ENCODE data around the gene FAM43B. TPM values are rescaled to one million over a fixed set of nuclear protein-coding genes. Genes with fewer than 3 reads are reported as not detected.
A peak's percentile ranks its signal among the peaks of the same experiment; 100 is the strongest.

Gene FAM43B
- total RNA-seq, 5 donors from 2014 or later (not counting 1 experiment from before 2014, with no cell fraction given) = not detected

DNA sequence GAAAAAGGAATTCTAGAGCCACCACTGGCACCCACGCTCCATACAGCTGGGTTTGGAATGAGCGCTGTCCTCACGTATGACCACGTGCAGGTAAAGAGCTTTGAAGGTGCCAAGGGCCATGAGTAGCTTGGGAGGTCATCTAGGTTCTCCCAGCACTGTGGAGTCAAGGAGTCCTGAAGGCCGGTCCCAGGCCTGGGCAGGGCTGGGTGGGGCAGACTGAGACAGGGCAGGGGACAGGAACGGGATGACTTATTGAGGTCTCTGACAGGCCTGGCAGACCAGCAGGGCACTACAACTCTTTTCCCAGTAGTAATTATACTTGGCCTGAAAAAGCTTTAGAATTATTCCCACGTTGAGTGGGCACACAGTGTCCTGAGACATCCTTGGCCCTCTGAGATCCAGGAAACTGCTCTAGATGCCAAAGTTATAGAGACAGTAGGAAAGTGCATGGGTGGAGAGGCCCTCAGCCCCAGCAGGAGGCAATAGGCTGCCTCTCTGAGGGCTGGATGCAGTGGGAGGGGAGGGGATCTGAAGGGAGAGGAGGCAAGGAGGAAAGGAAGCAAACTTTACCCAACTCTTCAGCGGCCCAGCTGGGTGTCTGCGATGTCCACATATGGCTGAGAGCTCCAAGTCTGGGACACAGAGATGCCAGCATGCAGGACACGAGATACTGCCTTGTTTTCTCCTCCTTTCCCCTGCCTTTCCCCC lies 34.7 kb downstream of the FAM43B start:
- no peak overlapping the region for H3K4me3 ChIP-seq (ENCODE audit: control insufficient read depth in 1 of 2, extremely low read depth in 1 of 2, low read length in 1 of 2)
- Mint-ChIP-seq H3K27me3 (peaks cover 44 to 59% of the 10 kb centered on the region in 2 donors), H3K9me3 (no peaks in the 10 kb centered on the region), H3K4me3 (no peak overlapping the region), H3K4me1 (peaks cover 8 to 13% (median 9%) of the 10 kb centered on the region in 3 donors), H3K36me3 (no peaks in the 10 kb centered on the region), H3K27ac (no peak overlapping the region)
- H3K27ac ChIP-seq (ENCODE audit: low read length) = no peak overlapping the region
- H3K9me3 ChIP-seq = no peaks in the 10 kb centered on the region
- POLR2A ChIA-PET = no interaction called here
- DNase-seq = no peak
- peaks cover 0 to 5% of the 10 kb centered on the region in 2 experiments for H3K4me1 ChIP-seq (ENCODE audit: control insufficient read depth in 1 of 2, extremely low read depth in 1 of 2, insufficient read depth in 2 of 2, low read length in 2 of 2)
- H3K36me3 ChIP-seq (ENCODE audit: control insufficient read depth in 2 of 2, extremely low read depth in 1 of 2, insufficient read depth in 1 of 2, low read length in 1 of 2) = no peaks in the 10 kb centered on the region
- CTCF ChIA-PET = interaction anchor here in 1 of 2 donors (0.6 kb wide), 1 partner anchor 381 kb away, joined by 4 read pairs; no protein-coding TSS in a partner anchor
- H3K27me3 ChIP-seq (replicated peaks in 1 of 2; ENCODE audit: control insufficient read depth in 2 of 2, extremely low read depth in 1 of 2, insufficient read depth in 2 of 2, low read length in 1 of 2) = peaks cover 2 to 49% of the 10 kb centered on the region in 2 experiments
- WGBS (ENCODE audit: insufficient coverage) = 79% methylated on average over 7 of the region's 10 CpGs
- no peak for ATAC-seq (replicated peaks in 1 of 4)

DNA sequence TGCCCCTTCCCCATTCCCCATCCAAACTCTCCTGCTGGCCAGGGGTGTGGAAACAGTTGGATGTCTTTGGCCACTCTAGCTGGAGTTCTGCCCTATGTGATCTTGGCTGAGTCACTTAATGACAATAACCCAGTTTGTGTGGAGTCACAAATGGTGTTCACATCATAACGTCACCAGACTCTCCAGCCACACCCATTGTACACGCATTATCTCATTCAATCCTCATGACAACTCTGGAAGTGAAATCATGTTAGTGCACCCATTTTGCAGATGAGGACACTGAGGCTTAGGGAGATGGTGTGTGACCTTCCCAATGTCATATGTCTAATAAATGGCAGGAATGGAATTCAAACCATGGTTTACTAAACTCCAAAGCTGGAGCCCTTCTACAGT lies 35.3 kb downstream of the FAM43B start:
- Histone ChIP-seq H3K4me3 (ENCODE audit: control insufficient read depth in 1 of 2, extremely low read depth in 1 of 2, low read length in 1 of 2) (no peak overlapping the region), H3K27ac (ENCODE audit: low read length) (no peak overlapping the region), H3K36me3 (ENCODE audit: control insufficient read depth in 2 of 2, extremely low read depth in 1 of 2, insufficient read depth in 1 of 2, low read length in 1 of 2) (no peaks in the 10 kb centered on the region), H3K27me3 (replicated peaks in 1 of 2; ENCODE audit: control insufficient read depth in 2 of 2, extremely low read depth in 1 of 2, insufficient read depth in 2 of 2, low read length in 1 of 2) (peaks cover 2 to 49% of the 10 kb centered on the region in 2 experiments), H3K9me3 (no peaks in the 10 kb centered on the region), H3K4me1 (ENCODE audit: control insufficient read depth in 1 of 2, extremely low read depth in 1 of 2, insufficient read depth in 2 of 2, low read length in 2 of 2) (peaks cover 0 to 5% of the 10 kb centered on the region in 2 experiments)
- ATAC-seq (replicated peaks in 1 of 4) (no peak), DNase-seq (no peak)
- CTCF ChIA-PET = interaction anchor here in 1 of 2 donors (0.6 kb wide), 1 partner anchor 381 kb away, joined by 4 read pairs; no protein-coding TSS in a partner anchor
- no peak overlapping the region for H3K4me3 Mint-ChIP-seq
- H3K4me1 Mint-ChIP-seq = peaks cover 8 to 13% (median 9%) of the 10 kb centered on the region in 3 donors
- no peaks in the 10 kb centered on the region for H3K36me3 Mint-ChIP-seq
- WGBS (ENCODE audit: insufficient coverage) = 63% methylated on average over 1 of the region's 2 CpGs
- no peak overlapping the region for H3K27ac Mint-ChIP-seq
- peaks cover 49 to 65% of the 10 kb centered on the region in 2 donors for H3K27me3 Mint-ChIP-seq
- H3K9me3 Mint-ChIP-seq = no peaks in the 10 kb centered on the region
- POLR2A ChIA-PET = no interaction called here

DNA sequence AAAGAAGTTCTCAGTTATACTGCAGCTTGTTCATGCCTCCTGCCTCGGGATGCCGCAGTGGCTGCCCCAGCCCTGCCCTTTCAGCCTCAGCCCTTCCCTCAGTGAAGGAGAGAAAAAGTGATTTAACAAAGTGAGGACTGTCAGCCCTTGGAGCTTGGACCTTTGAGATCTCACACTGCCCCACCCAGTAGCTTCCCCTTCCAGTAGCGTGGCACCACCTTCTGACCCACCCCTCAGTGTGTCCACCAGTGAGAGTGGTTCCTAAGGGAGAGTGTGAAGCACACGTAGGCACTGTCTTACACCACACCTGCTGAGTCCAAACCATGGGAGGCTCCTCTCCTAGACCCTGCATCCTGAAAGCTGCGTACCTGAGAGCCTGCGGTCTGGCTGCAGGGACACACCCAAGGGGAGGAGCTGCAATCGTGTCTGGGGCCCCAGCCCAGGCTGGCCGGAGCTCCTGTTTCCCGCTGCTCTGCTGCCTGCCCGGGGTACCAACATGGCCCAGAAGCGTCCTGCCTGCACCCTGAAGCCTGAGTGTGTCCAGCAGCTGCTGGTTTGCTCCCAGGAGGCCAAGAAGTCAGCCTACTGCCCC lies 36.4 kb downstream of the FAM43B start, which contains the start of gene CDA:
Gene CDA (plus strand): TSS at position 464 of the 592 bp plus-strand sequence. CDS start 33 bp downstream, at position 497.
- peak in 1 of 35 experiments; percentile 8 for DNase-seq
- Histone ChIP-seq H3K27ac (ENCODE audit: low read length) (no peak within 1 kb of the TSS), H3K4me3 (ENCODE audit: control insufficient read depth in 1 of 2, extremely low read depth in 1 of 2, low read length in 1 of 2) (no peak within 1 kb of the TSS), H3K36me3 (ENCODE audit: control insufficient read depth in 2 of 2, extremely low read depth in 1 of 2, insufficient read depth in 1 of 2, low read length in 1 of 2) (no peaks in the 10 kb centered on the region), H3K9me3 (no peaks in the 10 kb centered on the region), H3K4me1 (ENCODE audit: control insufficient read depth in 1 of 2, extremely low read depth in 1 of 2, insufficient read depth in 2 of 2, low read length in 2 of 2) (peaks cover 0 to 5% of the 10 kb centered on the region in 2 experiments), H3K27me3 (replicated peaks in 1 of 2; ENCODE audit: control insufficient read depth in 2 of 2, extremely low read depth in 1 of 2, insufficient read depth in 2 of 2, low read length in 1 of 2) (peaks cover 2 to 56% of the 10 kb centered on the region in 2 experiments)
- Mint-ChIP-seq H3K9me3 (no peaks in the 10 kb centered on the region), H3K27me3 (peaks cover 51 to 71% of the 10 kb centered on the region in 2 donors), H3K4me1 (peaks cover 8 to 13% (median 9%) of the 10 kb centered on the region in 3 donors), H3K36me3 (no peaks in the 10 kb centered on the region), H3K27ac (no peak within 1 kb of the TSS), H3K4me3 (no peak within 1 kb of the TSS)
- ATAC-seq (replicated peaks in 1 of 4) = no peak
- ChIA-PET POLR2A (no interaction called here), CTCF (no interaction called here)
- 29% methylated on average over 9 of the region's 11 CpGs for WGBS (ENCODE audit: insufficient coverage)

DNA sequence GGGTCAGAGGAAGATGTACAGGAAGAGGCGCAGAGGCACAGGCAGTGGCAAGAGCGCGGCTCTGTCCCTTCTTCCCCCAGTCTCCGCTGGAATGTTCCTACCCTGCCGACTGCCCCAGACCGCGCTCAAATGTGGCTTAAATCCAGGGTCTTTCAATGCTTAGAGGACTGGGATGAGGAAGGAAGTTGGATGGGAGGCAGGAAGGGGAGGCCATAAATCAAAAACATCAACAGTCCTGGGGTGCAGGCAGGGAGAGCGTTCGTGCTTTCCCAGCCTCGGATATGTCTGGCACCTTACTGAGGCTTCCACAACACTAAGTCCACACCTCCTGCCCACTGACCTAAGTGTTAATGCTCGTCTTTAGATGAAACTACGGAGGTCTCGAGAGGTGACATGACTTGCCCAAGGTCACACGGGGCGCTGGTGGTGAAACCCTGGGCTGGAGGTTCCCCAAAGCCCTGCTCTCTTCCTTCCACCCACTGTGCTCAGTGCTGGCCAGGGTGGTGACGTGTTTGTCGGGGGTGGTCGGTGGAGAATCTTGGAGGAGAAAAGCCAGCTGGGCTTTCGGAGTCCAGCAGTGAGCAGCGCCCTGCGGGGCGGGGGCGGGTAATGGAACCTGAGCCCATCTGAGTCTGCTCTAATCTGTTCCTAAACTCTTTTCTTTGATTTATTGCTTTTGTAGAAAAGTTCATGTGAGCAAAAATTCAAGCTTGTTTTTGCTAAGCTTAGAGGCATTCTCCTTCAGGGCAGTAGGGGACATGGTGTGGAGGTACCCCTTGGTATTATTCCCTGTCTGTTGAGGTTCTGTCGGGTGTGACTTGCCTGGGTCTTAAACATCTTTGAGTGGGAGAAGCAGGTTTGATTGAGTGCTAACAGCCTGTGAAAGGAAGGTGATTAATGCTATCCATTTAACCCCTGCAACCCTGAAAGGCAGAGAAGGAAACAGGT lies 37.2 kb downstream of the FAM43B start:
- ChIA-PET CTCF (no interaction called here), POLR2A (no interaction called here)
- H3K4me3 ChIP-seq (ENCODE audit: control insufficient read depth in 1 of 2, extremely low read depth in 1 of 2, low read length in 1 of 2) = no peak overlapping the region
- Mint-ChIP-seq H3K36me3 (no peaks in the 10 kb centered on the region), H3K9me3 (no peaks in the 10 kb centered on the region), H3K4me3 (no peak overlapping the region), H3K27ac (no peak overlapping the region), H3K4me1 (peaks cover 8 to 13% (median 9%) of the 10 kb centered on the region in 3 donors), H3K27me3 (peaks cover 50 to 74% of the 10 kb centered on the region in 2 donors)
- peaks cover 2 to 59% of the 10 kb centered on the region in 2 experiments for H3K27me3 ChIP-seq (replicated peaks in 1 of 2; ENCODE audit: control insufficient read depth in 2 of 2, extremely low read depth in 1 of 2, insufficient read depth in 2 of 2, low read length in 1 of 2)
- H3K36me3 ChIP-seq (ENCODE audit: control insufficient read depth in 2 of 2, extremely low read depth in 1 of 2, insufficient read depth in 1 of 2, low read length in 1 of 2) = no peaks in the 10 kb centered on the region
- H3K27ac ChIP-seq (ENCODE audit: low read length) = no peak overlapping the region
- H3K4me1 ChIP-seq (ENCODE audit: control insufficient read depth in 1 of 2, extremely low read depth in 1 of 2, insufficient read depth in 2 of 2, low read length in 2 of 2) = peaks cover 0 to 5% of the 10 kb centered on the region in 2 experiments
- H3K9me3 ChIP-seq = no peaks in the 10 kb centered on the region
- DNase-seq = peak in 1 of 35 experiments; percentile 12
- 0% methylated on average over 4 of the region's 24 CpGs for WGBS (ENCODE audit: insufficient coverage)
- ATAC-seq (replicated peaks in 1 of 4) = no peak

DNA sequence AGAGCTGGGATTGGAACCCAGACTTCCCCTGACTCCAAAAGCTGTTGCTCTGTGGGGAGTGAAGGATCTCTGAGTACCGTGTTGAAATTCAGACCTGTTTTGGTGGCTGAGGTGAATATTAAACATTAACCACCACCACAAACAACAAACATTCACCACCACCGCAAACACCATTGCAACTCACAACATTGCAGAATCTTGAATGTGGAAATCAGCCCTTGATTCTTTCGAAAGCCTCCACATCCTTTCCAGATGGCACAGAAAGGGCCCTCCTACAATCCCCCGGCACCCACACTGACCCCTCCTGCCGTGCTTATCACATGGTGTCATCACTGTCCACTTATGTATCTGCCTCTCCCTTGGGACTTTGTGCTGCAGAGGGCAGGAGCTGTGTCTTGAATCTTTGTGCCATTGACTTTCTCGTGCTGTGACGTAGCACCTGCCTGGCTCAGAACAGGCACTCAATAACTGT lies 38.0 kb downstream of the FAM43B start:
- Histone ChIP-seq H3K9me3 (no peaks in the 10 kb centered on the region), H3K27ac (ENCODE audit: low read length) (no peak overlapping the region), H3K27me3 (replicated peaks in 1 of 2; ENCODE audit: control insufficient read depth in 2 of 2, extremely low read depth in 1 of 2, insufficient read depth in 2 of 2, low read length in 1 of 2) (peaks cover 2 to 65% of the 10 kb centered on the region in 2 experiments), H3K4me3 (ENCODE audit: control insufficient read depth in 1 of 2, extremely low read depth in 1 of 2, low read length in 1 of 2) (no peak overlapping the region), H3K4me1 (ENCODE audit: control insufficient read depth in 1 of 2, extremely low read depth in 1 of 2, insufficient read depth in 2 of 2, low read length in 2 of 2) (peaks cover 0 to 5% of the 10 kb centered on the region in 2 experiments), H3K36me3 (ENCODE audit: control insufficient read depth in 2 of 2, extremely low read depth in 1 of 2, insufficient read depth in 1 of 2, low read length in 1 of 2) (no peaks in the 10 kb centered on the region)
- ATAC-seq (replicated peaks in 1 of 4) (no peak), DNase-seq (peak in 1 of 35 experiments; percentile 2)
- H3K9me3 Mint-ChIP-seq = no peaks in the 10 kb centered on the region
- CTCF ChIA-PET = no interaction called here
- peaks cover 8 to 13% (median 9%) of the 10 kb centered on the region in 3 donors for H3K4me1 Mint-ChIP-seq
- H3K36me3 Mint-ChIP-seq = no peaks in the 10 kb centered on the region
- H3K27me3 Mint-ChIP-seq = peaks cover 46 to 72% of the 10 kb centered on the region in 2 donors
- no peak overlapping the region for H3K27ac Mint-ChIP-seq
- POLR2A ChIA-PET = no interaction called here
- 53% methylated on average over 5 of the region's 7 CpGs for WGBS (ENCODE audit: insufficient coverage)
- H3K4me3 Mint-ChIP-seq = no peak overlapping the region

DNA sequence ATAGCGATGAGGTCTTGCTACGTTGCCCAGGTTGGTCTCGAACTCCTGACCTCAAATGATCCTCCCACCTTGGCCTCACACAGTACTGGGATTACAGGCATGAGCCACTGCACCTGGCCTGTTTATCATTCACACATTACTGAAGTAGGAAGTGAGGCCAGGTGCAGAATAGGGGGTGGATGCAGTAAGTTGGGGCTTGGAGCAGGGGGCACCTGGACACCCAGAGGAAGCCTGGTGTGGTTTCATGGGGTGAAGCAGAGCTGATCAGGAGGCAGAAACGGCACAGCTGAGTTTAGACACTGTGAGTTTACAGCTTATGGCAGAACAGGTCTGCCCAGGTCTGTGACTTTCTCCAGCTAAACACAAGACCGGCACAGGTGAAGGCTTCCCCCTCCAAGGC lies 41.4 kb downstream of the FAM43B start:
- 35% methylated on average over 2 of the region's 5 CpGs for WGBS (ENCODE audit: insufficient coverage)

More for the DNA sequence above, 41.4 kb downstream of the FAM43B start:
- no peak overlapping the region for H3K4me3 ChIP-seq (ENCODE audit: control insufficient read depth in 1 of 2, extremely low read depth in 1 of 2, low read length in 1 of 2)
- Mint-ChIP-seq H3K27ac (no peak overlapping the region), H3K9me3 (no peaks in the 10 kb centered on the region), H3K4me1 (peaks cover 6 to 13% (median 7%) of the 10 kb centered on the region in 3 donors), H3K4me3 (no peak overlapping the region), H3K36me3 (no peaks in the 10 kb centered on the region), H3K27me3 (peaks cover 36 to 51% of the 10 kb centered on the region in 2 donors)
- H3K27me3 ChIP-seq (replicated peaks in 1 of 2; ENCODE audit: control insufficient read depth in 2 of 2, extremely low read depth in 1 of 2, insufficient read depth in 2 of 2, low read length in 1 of 2) = peaks cover 0 to 54% of the 10 kb centered on the region in 2 experiments
- H3K4me1 ChIP-seq (ENCODE audit: control insufficient read depth in 1 of 2, extremely low read depth in 1 of 2, insufficient read depth in 2 of 2, low read length in 2 of 2) = peaks cover 0 to 4% of the 10 kb centered on the region in 2 experiments
- ChIA-PET POLR2A (no interaction called here), CTCF (no interaction called here)
- DNase-seq (no peak), ATAC-seq (replicated peaks in 1 of 4) (no peak)
- H3K27ac ChIP-seq (ENCODE audit: low read length) = no peak overlapping the region
- no peaks in the 10 kb centered on the region for H3K36me3 ChIP-seq (ENCODE audit: control insufficient read depth in 2 of 2, extremely low read depth in 1 of 2, insufficient read depth in 1 of 2, low read length in 1 of 2)
- no peaks in the 10 kb centered on the region for H3K9me3 ChIP-seq

Data from T-cell (primary cell).